ENCODE measurements around the gene COL26A1.

DNA sequence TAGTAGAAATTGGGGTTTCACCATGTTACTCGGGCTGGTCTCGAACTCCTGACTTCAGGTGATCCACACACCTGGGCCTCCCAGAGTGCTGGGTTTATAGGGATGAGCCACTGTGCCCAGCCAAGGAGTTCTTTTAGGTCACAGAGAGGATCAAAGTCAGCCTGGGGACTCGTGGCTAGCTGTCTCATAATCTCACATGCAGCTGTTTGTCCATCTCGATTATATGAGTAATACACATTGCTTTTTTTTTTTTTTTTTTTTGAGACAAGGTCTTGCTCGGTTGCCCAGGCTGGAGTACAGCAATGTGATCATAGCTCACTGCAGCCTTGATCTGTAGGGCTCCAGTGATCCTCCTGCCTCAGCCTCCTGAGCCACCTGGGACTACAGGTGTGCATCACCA is 43.3 kb upstream of the COL26A1 start:
- TF ChIP-seq, protein P1, sequence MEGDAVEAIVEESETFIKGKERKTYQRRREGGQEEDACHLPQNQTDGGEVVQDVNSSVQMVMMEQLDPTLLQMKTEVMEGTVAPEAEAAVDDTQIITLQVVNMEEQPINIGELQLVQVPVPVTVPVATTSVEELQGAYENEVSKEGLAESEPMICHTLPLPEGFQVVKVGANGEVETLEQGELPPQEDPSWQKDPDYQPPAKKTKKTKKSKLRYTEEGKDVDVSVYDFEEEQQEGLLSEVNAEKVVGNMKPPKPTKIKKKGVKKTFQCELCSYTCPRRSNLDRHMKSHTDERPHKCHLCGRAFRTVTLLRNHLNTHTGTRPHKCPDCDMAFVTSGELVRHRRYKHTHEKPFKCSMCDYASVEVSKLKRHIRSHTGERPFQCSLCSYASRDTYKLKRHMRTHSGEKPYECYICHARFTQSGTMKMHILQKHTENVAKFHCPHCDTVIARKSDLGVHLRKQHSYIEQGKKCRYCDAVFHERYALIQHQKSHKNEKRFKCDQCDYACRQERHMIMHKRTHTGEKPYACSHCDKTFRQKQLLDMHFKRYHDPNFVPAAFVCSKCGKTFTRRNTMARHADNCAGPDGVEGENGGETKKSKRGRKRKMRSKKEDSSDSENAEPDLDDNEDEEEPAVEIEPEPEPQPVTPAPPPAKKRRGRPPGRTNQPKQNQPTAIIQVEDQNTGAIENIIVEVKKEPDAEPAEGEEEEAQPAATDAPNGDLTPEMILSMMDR (IDR thresholded peaks at IDR 0.05) = no peak
- TF ChIP-seq POLR2A (IDR thresholded peaks at IDR 0.05) = no peak
